Testis (tissue), 2 donors: ENCODE measurements around the gene UGT1A10.

Experiments
- CTCF ChIP-seq, 3 experiments: fragments of 450-650 bp in 2 of 3; fragments of 200-600 bp in 1 of 3; sonication (generic) in 1 of 3; IDR thresholded peaks; one replicate each; pipeline ENCODE4 v1.5.1; 2016 to 2019; ENCODE audit warnings: antibody characterized with exemption in 3 of 3, mild to moderate bottlenecking in 2 of 3, moderate library complexity in 1 of 3
- POLR2A ChIP-seq: fragments of 450-650 bp; IDR thresholded peaks from one replicate; pipeline ENCODE4 v1.6.1; 2017; ENCODE audit warnings: antibody characterized with exemption, mild to moderate bottlenecking, moderate library complexity

- TF ChIP-seq CTCF (IDR thresholded peaks at IDR 0.05) (no peak), POLR2A (no peak)
These were observed 171.1 kb downstream of the UGT1A10 start for GRCh38 chr2:233807215-233807865.
